NCI-H446 (cell line): ENCODE results near the gene MRPS30.
"Not testable (repeated sequence)": the region's sequence is repeated elsewhere in the genome, so short reads cannot be mapped to it uniquely, and the experiment has no call there.

Source experiments
- DNase-seq, 2 experiments: peaks; one replicate each; lab custom pipeline; 2025; lab: John Stamatoyannopoulos, UW

The MRPS30 gene

GRCh38 chr5:44821164-44821563 lies 12.4 kb downstream of the MRPS30 start:
- no peak for DNase-seq

- not testable (repeated sequence) for DNase-seq
Measured at GRCh38 chr5:44824662-44825061, 15.9 kb downstream of the MRPS30 start.

GRCh38 chr5:44827681-44828080 lies 18.9 kb downstream of the MRPS30 start:
- no peak for DNase-seq

GRCh38 chr5:44828719-44829118 lies 20.0 kb downstream of the MRPS30 start:
- DNase-seq = no peak

GRCh38 chr5:44830951-44831350 lies 22.2 kb downstream of the MRPS30 start:
- DNase-seq = no peak

GRCh38 chr5:44833249-44833648 lies 24.5 kb downstream of the MRPS30 start:
- no peak for DNase-seq

- no peak for DNase-seq
Measured at GRCh38 chr5:44835693-44836092, 26.9 kb downstream of the MRPS30 start.

- DNase-seq = no peak
Measured at GRCh38 chr5:44839018-44839681, 30.4 kb downstream of the MRPS30 start.

GRCh38 chr5:44842496-44843282 lies 33.9 kb downstream of the MRPS30 start:
- no peak for DNase-seq

- no peak for DNase-seq
Measured at GRCh38 chr5:44844744-44845143, 36.0 kb downstream of the MRPS30 start.

- DNase-seq = peak in 1 of 2 experiments; percentile 22
Measured at GRCh38 chr5:44845777-44846176, 37.0 kb downstream of the MRPS30 start.

GRCh38 chr5:44847206-44847852 lies 38.6 kb downstream of the MRPS30 start:
- no peak for DNase-seq

GRCh38 chr5:44860267-44860666 lies 51.5 kb downstream of the MRPS30 start:
- DNase-seq = no peak

- peak; percentile 45 to 77 for DNase-seq
Measured at GRCh38 chr5:44862808-44863207, 54.1 kb downstream of the MRPS30 start.
